Measurements from ENCODE around the gene PYROXD2. TPM values are rescaled to one million over a fixed set of nuclear protein-coding genes. Genes with fewer than 3 reads are reported as not detected.

PYROXD2 gene
- total and polyA plus RNA-seq, 2 of the 13 experiments (the other 11 are each of a cell fraction or from before 2014, with no cell fraction given): 2.0 to 6.2 TPM

DNA sequence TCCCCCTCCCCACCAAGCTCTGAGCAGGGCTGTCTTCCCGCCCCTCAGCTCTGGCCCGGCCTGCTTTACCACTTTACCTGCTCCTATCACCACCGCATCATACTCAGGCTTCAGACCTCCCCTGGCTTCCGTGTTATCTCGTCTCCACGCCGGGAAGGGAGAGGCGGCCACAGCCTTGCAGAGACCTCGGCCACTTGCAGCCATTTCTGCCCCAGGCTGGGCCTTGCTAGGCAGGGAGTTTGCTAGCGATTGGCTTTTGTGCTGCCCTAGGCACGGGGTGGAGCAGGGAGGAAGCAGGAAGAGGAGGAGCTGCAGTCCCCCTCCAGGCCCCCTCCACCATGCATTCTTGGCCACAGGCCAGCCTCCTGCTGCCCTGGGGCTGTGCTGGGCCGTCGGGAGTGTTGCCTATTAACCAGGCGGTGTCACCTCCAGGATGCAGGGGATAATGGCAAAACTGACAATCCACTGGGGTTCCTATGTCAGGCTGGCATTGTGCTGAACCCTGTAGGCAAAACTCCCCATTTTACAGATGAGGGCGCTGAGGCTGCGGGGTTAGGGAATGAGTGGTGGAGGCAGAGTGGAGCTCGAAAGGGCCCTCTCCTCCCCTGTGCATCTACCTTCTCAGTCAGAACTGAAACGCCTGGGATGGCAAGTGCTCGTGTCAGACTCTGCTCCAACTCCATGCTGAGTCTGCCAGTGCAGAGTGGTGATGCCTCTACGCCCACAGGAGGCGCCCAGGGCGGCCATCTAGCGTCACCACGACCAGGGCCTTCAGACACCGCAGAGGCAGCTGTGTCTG lies at the start of gene PYROXD2 (continued):
- TF ChIP-seq ZFP82 (CRISPR knock-in tag; IDR thresholded peaks at IDR 0.05; ENCODE audit: borderline replicate concordance) (0 out of 2 replicates have a peak, but pooled peaks have one; percentile 39), CBX5 (CRISPR knock-in tag; IDR thresholded peaks at IDR 0.05; ENCODE audit: borderline replicate concordance) (peak; percentile 39; the same call in 1 of the 2 replicates), GPBP1L1 (CRISPR knock-in tag; IDR thresholded peaks at IDR 0.05) (no peak), KDM1A (CRISPR knock-in tag; IDR thresholded peaks at IDR 0.05) (no peak), AKNA (CRISPR knock-in tag; IDR thresholded peaks at IDR 0.05; ENCODE audit: borderline replicate concordance) (no peak), CAMTA2 (CRISPR knock-in tag; IDR thresholded peaks at IDR 0.05; ENCODE audit: borderline replicate concordance) (peak; percentile 83; the same call in 1 of the 2 replicates), SRSF1 (optimal IDR thresholded peaks at IDR 0.05; ENCODE audit: low read depth, low read length) (peak; percentile 63), BRD4 (CRISPR knock-in tag; IDR thresholded peaks at IDR 0.05) (peak; percentile 90), ZNF747 (CRISPR knock-in tag; IDR thresholded peaks at IDR 0.05; ENCODE audit: borderline replicate concordance) (peak; percentile 65; the same call in 1 of the 2 replicates), ZSCAN20 (CRISPR knock-in tag; IDR thresholded peaks at IDR 0.05; ENCODE audit: borderline replicate concordance) (0 out of 2 replicates have a peak, but pooled peaks have one; percentile 63), TIGD3 (CRISPR knock-in tag; IDR thresholded peaks at IDR 0.05; ENCODE audit: borderline replicate concordance) (peak; percentile 93), ZNF709 (CRISPR knock-in tag; IDR thresholded peaks at IDR 0.05) (peak; percentile 75; the same call in 1 of the 2 replicates), TAF1 (CRISPR knock-in tag; IDR thresholded peaks at IDR 0.05) (peak; percentile 88)
- TF ChIP-seq, protein P1, sequence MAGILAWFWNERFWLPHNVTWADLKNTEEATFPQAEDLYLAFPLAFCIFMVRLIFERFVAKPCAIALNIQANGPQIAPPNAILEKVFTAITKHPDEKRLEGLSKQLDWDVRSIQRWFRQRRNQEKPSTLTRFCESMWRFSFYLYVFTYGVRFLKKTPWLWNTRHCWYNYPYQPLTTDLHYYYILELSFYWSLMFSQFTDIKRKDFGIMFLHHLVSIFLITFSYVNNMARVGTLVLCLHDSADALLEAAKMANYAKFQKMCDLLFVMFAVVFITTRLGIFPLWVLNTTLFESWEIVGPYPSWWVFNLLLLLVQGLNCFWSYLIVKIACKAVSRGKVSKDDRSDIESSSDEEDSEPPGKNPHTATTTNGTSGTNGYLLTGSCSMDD (CRISPR knock-in tag; IDR thresholded peaks at IDR 0.05): no peak
- TF ChIP-seq, protein P2, sequence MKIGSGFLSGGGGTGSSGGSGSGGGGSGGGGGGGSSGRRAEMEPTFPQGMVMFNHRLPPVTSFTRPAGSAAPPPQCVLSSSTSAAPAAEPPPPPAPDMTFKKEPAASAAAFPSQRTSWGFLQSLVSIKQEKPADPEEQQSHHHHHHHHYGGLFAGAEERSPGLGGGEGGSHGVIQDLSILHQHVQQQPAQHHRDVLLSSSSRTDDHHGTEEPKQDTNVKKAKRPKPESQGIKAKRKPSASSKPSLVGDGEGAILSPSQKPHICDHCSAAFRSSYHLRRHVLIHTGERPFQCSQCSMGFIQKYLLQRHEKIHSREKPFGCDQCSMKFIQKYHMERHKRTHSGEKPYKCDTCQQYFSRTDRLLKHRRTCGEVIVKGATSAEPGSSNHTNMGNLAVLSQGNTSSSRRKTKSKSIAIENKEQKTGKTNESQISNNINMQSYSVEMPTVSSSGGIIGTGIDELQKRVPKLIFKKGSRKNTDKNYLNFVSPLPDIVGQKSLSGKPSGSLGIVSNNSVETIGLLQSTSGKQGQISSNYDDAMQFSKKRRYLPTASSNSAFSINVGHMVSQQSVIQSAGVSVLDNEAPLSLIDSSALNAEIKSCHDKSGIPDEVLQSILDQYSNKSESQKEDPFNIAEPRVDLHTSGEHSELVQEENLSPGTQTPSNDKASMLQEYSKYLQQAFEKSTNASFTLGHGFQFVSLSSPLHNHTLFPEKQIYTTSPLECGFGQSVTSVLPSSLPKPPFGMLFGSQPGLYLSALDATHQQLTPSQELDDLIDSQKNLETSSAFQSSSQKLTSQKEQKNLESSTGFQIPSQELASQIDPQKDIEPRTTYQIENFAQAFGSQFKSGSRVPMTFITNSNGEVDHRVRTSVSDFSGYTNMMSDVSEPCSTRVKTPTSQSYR (CRISPR knock-in tag; IDR thresholded peaks at IDR 0.05; ENCODE audit: borderline replicate concordance): peak; percentile 52; the same call in 1 of the 2 replicates
